ENCODE data around the gene TECPR2.

TECPR2 gene

DNA sequence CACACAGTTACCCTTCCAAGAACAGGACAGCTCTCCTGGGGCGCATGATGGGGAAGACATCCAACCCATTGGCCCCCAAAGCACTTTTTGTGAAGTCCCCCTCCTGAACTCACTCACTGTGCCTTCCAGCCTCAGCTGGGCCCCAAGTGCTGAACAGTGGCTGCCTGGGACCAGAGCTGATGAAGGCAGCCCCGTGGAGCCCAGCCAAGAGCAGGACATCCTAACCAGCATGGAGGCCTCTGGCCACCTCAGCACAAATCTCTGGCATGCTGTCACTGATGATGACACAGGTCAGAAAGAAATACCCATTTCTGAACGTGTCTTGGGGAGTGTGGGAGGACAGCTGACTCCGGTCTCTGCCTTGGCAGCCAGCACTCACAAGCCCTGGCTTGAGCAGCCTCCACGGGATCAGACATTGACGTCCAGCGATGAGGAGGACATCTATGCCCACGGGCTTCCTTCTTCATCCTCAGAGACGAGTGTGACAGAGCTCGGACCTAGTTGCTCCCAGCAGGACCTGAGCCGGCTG lies 72.0 kb downstream of the TECPR2 start:
- DNase-seq: no peak

GRCh38 chr14:102437997-102438915 lies 75.5 kb downstream of the TECPR2 start:
- peak; percentile 31 for DNase-seq

- no peak for DNase-seq
Measured at GRCh38 chr14:102439556-102439955, 76.8 kb downstream of the TECPR2 start.

DNA sequence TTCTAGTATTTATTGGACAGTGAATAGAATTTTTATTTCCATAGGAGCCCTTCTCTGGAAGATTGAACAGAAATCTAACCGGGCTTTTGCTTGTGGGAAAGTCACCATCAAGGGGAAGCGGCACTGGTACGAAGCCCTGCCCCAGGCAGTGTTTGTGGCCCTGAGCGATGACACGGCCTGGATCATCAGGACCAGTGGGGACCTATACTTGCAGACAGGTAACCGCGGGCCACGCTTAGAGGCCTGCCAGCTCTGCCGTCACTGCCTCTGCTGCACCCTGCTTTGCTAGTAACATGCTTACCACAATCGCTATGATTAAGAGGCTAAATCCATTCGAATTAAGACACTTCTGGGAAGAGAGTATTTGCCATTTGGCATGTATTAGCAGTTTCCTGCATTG lies 77.7 kb downstream of the TECPR2 start:
- DNase-seq: no peak

GRCh38 chr14:102442241-102443211 lies 79.8 kb downstream of the TECPR2 start:
- DNase-seq: no peak

- DNase-seq: no peak
Measured at GRCh38 chr14:102445066-102445465, 82.3 kb downstream of the TECPR2 start.

DNA sequence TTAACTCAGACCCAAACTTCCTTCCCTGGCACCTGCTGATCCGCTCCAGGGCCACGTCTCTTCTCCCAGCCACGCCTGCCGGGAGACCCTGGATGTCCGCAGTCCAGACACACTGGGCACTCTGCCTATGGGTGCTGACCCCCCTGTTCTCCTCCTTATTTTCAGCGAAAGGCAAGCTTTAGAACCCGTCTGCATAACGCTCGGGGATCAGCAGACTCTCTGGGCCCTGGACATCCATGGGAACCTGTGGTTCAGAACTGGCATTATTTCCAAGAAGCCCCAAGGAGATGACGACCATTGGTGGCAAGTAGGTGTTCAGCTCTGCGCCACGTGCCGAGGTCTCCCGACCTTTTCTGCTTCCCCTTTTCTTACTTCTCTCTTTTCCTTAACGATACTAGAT lies 82.9 kb downstream of the TECPR2 start:
- DNase-seq: no peak

GRCh38 chr14:102450206-102451063 lies 87.7 kb downstream of the TECPR2 start:
- DNase-seq: no peak

- DNase-seq: no peak
Measured at GRCh38 chr14:102451064-102451352, 88.3 kb downstream of the TECPR2 start.

- no peak for DNase-seq
Measured at GRCh38 chr14:102452302-102452701, 89.6 kb downstream of the TECPR2 start.

DNA sequence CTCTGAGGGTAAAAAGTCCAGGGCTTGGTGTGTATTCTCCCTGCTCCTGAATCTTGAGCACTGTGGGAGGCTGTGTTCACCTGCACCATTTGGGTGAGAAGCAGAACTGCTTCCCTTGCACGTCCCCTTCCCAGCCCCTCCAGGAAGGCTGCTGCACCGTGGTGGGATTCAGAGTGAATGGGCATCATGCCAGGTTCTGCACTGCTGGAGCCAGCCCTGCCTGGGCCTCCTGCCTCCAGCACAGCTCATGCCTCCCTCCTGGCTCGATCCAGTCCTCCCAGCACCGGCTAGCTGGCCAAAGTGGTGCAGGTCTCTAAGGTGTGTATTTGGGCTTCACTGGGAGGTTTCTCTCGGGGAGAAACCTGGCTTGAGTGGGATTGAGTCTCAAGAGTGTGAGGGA lies 92.0 kb downstream of the TECPR2 start:
- DNase-seq: no peak

DNA sequence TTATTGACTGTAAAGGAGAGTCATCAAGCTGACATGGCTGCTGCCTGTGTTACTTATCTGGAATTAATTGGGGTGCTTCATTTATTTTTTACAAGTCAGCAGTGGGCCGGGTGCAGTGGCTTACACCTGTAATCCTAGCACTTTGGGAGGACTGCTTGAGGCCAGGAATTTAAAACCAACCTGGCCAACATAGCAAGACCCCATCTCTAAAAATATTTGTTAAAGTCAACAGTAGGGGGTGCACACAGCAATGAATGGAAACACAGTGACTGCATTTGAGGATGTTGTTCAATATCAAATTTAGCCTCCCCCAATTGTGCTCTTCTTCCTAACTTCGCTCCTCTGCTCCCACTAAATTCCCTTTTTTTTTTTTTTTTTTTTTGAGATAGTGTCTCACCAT lies 94.8 kb downstream of the TECPR2 start:
- no peak for DNase-seq

GRCh38 chr14:102461490-102462338 lies 99.0 kb downstream of the TECPR2 start:
- no peak for DNase-seq

- DNase-seq: no peak
Measured at GRCh38 chr14:102462391-102462790, 99.7 kb downstream of the TECPR2 start.

DNA sequence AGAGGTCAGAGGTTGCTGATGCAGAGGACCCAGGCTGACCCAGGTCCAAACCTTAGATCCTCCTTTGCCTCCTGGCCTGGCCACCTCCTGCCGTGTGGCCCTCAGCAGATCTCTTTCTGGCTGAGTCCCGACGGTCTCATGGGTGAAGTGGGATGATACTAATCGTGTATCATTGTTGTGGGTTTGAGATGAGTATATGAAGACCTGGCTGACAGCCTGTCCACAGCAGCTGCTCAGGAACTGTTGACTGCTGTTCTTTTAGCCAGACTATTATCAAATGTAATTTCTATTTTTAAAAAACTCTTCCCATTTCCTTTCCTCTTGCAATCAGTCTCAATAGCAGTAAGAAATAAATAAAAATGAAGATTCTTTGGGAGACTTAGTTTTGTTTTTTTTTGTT lies 101.3 kb downstream of the TECPR2 start:
- DNase-seq: no peak

DNA sequence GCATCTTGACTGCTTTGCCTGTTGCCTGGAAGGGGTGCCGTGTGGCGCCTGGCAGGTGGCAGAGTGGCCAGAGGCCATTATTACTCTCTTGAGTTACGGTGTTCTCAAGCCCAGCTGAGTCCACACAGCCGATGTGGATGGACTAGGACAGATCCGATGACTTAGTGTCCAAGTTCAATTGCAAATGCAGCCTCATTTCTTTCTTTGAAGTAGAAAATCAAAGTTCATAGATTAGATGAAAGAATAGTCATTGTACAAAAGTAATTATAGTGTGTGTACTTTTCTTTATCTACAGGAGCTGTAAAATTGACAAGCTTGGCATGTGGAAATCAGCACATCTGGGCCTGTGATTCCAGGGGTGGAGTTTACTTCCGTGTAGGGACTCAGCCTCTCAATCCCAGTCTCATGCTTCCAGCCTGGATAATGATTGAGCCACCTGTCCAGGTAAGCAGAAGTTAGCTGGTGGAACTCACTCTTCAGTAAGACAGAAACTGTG lies 102.2 kb downstream of the TECPR2 start:
- no peak for DNase-seq

- DNase-seq: no peak
Measured at GRCh38 chr14:102469261-102469660, 106.5 kb downstream of the TECPR2 start.

- no peak for DNase-seq
Measured at GRCh38 chr14:102471921-102472790, 109.4 kb downstream of the TECPR2 start.

GRCh38 chr14:102472791-102473150 lies 110.0 kb downstream of the TECPR2 start:
- DNase-seq: no peak

DNA sequence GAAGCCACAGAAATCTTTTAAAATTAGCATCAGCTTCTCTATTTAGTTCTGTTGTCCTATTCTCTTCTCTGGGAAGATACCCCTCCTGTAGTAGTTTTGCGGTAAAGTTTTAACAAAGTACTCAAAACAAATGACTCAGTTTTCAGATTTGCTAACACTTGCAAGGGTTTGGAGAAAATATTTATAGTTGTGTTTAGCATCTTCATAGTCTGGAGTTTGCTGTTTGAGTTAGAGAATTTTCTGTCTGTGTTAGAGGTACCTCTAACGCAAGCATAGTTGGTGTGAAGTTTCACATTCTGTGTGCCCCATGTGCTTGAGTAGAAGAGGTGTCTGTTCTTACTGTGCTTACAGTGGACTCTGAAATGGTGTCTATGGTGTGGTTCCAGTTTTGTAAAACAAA lies 110.8 kb downstream of the TECPR2 start:
- no peak for DNase-seq

DNA sequence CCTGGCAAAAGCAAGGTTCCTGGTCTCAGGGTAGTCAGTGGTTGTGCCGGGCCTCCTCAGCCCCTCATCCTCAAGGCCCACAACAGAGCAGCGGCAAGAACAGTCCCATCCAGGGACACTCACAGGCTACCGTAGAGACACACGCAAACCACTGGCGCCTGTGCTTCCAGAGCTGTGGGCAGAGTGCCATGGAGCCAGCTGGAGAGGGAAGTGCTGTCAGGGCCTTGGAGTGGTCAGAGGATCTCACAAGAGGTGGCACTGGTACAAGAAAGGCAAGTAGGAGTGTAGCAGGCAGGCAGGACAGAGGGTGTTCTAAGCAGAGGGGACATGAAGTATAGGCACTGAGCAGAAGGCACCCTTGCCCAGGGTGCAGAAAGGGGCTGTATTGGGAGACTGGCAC lies 112.2 kb downstream of the TECPR2 start:
- no peak for DNase-seq

Measured in CD4-positive, alpha-beta T cell treated with Interleukin-4 for 4 hours (primary cell).